GM23338 (cell line): ENCODE results near the gene NEK10. TPM values are rescaled to one million over a fixed set of nuclear protein-coding genes. Genes with fewer than 3 reads are reported as not detected.

Source experiments
- ATAC-seq: fragments of 200-7000 bp; cut with Tn5 transposase; 3 replicates; pipeline ENCODE4 v1.9.1; 2020
- DNase-seq: peaks from one replicate; pipeline ENCODE4 v3.0.0-alpha.2; 2015; ENCODE audit warnings: low spot score
- H2AFZ ChIP-seq: fragments of 200-600 bp; sonication (generic); 2 replicates; pipeline ENCODE4 v1.8.0; 2016; ENCODE audit warnings: antibody characterized with exemption, mild to moderate bottlenecking, moderate library complexity
- H3F3A ChIP-seq: fragments of 200-600 bp; sonication (generic); replicated peaks from 2 replicates; pipeline ENCODE4 v1.8.0; 2017; ENCODE audit warnings: antibody characterized with exemption, mixed run types, low read depth
- H3K27ac ChIP-seq: fragments of 200-600 bp; sonication (generic); 2 replicates; pipeline ENCODE4 v1.6.1; 2016; ENCODE audit warnings: low read depth
- H3K27me3 ChIP-seq: fragments of 200-600 bp; sonication (generic); 2 replicates; pipeline ENCODE4 v1.8.0; 2016; ENCODE audit warnings: mild to moderate bottlenecking, mixed run types, moderate library complexity; ENCODE audit not compliant: insufficient read depth
- H3K36me3 ChIP-seq: fragments of 200-600 bp; sonication (generic); 2 replicates; pipeline ENCODE4 v1.8.0; 2016; ENCODE audit warnings: mild to moderate bottlenecking; ENCODE audit not compliant: insufficient read depth
- H3K4me1 ChIP-seq: fragments of 200-600 bp; sonication (generic); 2 replicates; pipeline ENCODE4 v1.8.0; 2016; ENCODE audit warnings: mild to moderate bottlenecking, moderate library complexity; ENCODE audit not compliant: insufficient read depth
- H3K4me2 ChIP-seq: fragments of 200-600 bp; sonication (generic); 2 replicates; pipeline ENCODE4 v1.7.1; 2017; ENCODE audit warnings: mixed run types
- H3K4me3 ChIP-seq: fragments of 200-600 bp; sonication (generic); 2 replicates; pipeline ENCODE4 v1.6.1; 2016; ENCODE audit warnings: mixed run types
- H3K79me2 ChIP-seq: fragments of 200-600 bp; sonication (generic); replicated peaks from 2 replicates; pipeline ENCODE4 v1.8.0; 2017; ENCODE audit warnings: mild to moderate bottlenecking; ENCODE audit not compliant: insufficient read depth
- H3K9me2 ChIP-seq: fragments of 200-600 bp; sonication (generic); 2 replicates; pipeline ENCODE4 v1.8.0; 2017; ENCODE audit not compliant: insufficient read depth
- H4K20me1 ChIP-seq: fragments of 200-600 bp; sonication (generic); replicated peaks from 2 replicates; pipeline ENCODE4 v1.8.0; 2017; ENCODE audit warnings: mild to moderate bottlenecking; ENCODE audit not compliant: insufficient read depth
- H3K27ac Mint-ChIP-seq: 2 replicates; pipeline ENCODE4 v1.8.0; 2020; ENCODE audit warnings: inconsistent platforms, mild to moderate bottlenecking, moderate library complexity, mixed read lengths
- H3K27me3 Mint-ChIP-seq: 3 replicates; pipeline ENCODE4 v1.8.0; 2022; ENCODE audit warnings: low read depth, mild to moderate bottlenecking, moderate library complexity, mixed read lengths, inconsistent platforms; ENCODE audit not compliant: insufficient read depth, poor library complexity
- H3K36me3 Mint-ChIP-seq: 3 replicates; pipeline ENCODE4 v1.8.0; 2021; ENCODE audit warnings: low read depth, mild to moderate bottlenecking, inconsistent platforms, moderate library complexity, mixed read lengths
- H3K4me1 Mint-ChIP-seq: 3 replicates; pipeline ENCODE4 v1.8.0; 2020; ENCODE audit warnings: mild to moderate bottlenecking, inconsistent platforms, mixed read lengths
- H3K4me3 Mint-ChIP-seq: 3 replicates; pipeline ENCODE4 v1.8.0; 2021; ENCODE audit warnings: moderate library complexity, mild to moderate bottlenecking, inconsistent platforms, mixed read lengths
- H3K9me3 Mint-ChIP-seq: 3 replicates; pipeline ENCODE4 v1.8.0; 2020; ENCODE audit warnings: moderate library complexity, mild to moderate bottlenecking, inconsistent platforms, mixed read lengths
- CTCF ChIP-seq, 2 experiments: fragments of 200-600 bp in 1 of 2; sonication (generic) in 1 of 2; conservative IDR thresholded peaks; 2 replicates each; pipeline versions ENCODE4 v1.5.1 to v1.6.1; 2016 to 2017; ENCODE audit warnings: antibody characterized with exemption in 2 of 2, low read depth in 2 of 2, mild to moderate bottlenecking in 2 of 2, moderate library complexity in 1 of 2
- EZH2 ChIP-seq: fragments of 200-600 bp; sonication (generic); IDR thresholded peaks from one replicate; pipeline ENCODE4 v1.8.0; 2017; ENCODE audit warnings: antibody characterized with exemption, mild to moderate bottlenecking, low read depth; ENCODE audit not compliant: unreplicated experiment
- NANOG ChIP-seq: IDR thresholded peaks from 2 replicates; pipeline ENCODE4 v1.6.1; 2016; ENCODE audit warnings: antibody characterized with exemption, borderline replicate concordance
- POLR2AphosphoS5 ChIP-seq: IDR thresholded peaks from 2 replicates; pipeline ENCODE4 v1.6.1; 2016; ENCODE audit warnings: antibody characterized with exemption, low read depth
- STAT1 ChIP-seq: IDR thresholded peaks from one replicate; pipeline ENCODE4 v1.6.1; 2016; ENCODE audit warnings: antibody characterized with exemption; ENCODE audit not compliant: unreplicated experiment
- ZNF331 ChIP-seq: fragments of 250-450 bp; sonication (Bioruptor Pico); IDR thresholded peaks from 2 replicates; pipeline ENCODE4 v1.5.0; 2020; ENCODE audit warnings: low read depth, mild to moderate bottlenecking, moderate library complexity
- polyA plus RNA-seq: library from polyadenylated mRNA; unstranded; fragments of >200 nt; fragmentation: Nextera tagmentation; extraction: Ambion mirVana; gene quantifications from 2 replicates; pipeline ENCODE4 v1.2.1, GENCODE V29; 2016
- total RNA-seq: library from RNA; depleted of rRNA; stranded (reverse); fragments of >200 nt; shearing (Covaris generic); gene quantifications from 2 replicates; pipeline ENCODE4 v1.2.3, GENCODE V29; 2014
- TF ChIP-seq, protein P1 (sequence below): IDR thresholded peaks from 2 replicates; pipeline ENCODE4 v1.6.1; 2016; ENCODE audit warnings: antibody characterized with exemption
- TF ChIP-seq, protein P2 (sequence below): fragments of 250-450 bp; sonication (Bioruptor Pico); IDR thresholded peaks from 2 replicates; pipeline ENCODE4 v1.5.0; 2020; ENCODE audit warnings: mild to moderate bottlenecking, moderate library complexity

NEK10 gene
- total and polyA plus RNA-seq, 2 experiments from 2014 or later, result 0.55 to 2.0 TPM

- Mint-ChIP-seq H3K36me3 (peaks cover 13% of the 10 kb centered on the region; the same call in 2 of the 3 replicates), H3K9me3 (peaks cover 13% of the 10 kb centered on the region), H3K27ac (no peak overlapping the region), H3K4me1 (peaks cover 9% of the 10 kb centered on the region), H3K4me3 (no peak overlapping the region), H3K27me3 (no peaks in the 10 kb centered on the region)
- no peak overlapping the region for H2AFZ ChIP-seq
- no peaks in the 10 kb centered on the region for H3K27me3 ChIP-seq
- H3K9me2 ChIP-seq, result peaks cover 4% of the 10 kb centered on the region
- no peaks in the 10 kb centered on the region for H3K79me2 ChIP-seq
- no peak for ATAC-seq
- DNase-seq, result no peak
- H4K20me1 ChIP-seq, result no peaks in the 10 kb centered on the region
- H3K36me3 ChIP-seq, result no peaks in the 10 kb centered on the region
- no peak for TF ChIP-seq POLR2AphosphoS5
- H3K4me3 ChIP-seq, result no peak overlapping the region
- H3K4me1 ChIP-seq, result peaks cover 6% of the 10 kb centered on the region; the same call in 1 of the 2 replicates
- H3F3A ChIP-seq, result no peaks in the 10 kb centered on the region
- no peak overlapping the region for H3K4me2 ChIP-seq
- no peak overlapping the region for H3K27ac ChIP-seq
These were observed 249.5 kb downstream of the NEK10 start for GRCh38 chr3:27119639-27120038.

- Histone ChIP-seq H3K9me2 (peaks cover 4% of the 10 kb centered on the region; the same call in 1 of the 2 replicates), H3K79me2 (no peaks in the 10 kb centered on the region), H3K4me2 (no peak overlapping the region), H3K4me1 (peaks cover 4% of the 10 kb centered on the region), H4K20me1 (no peaks in the 10 kb centered on the region), H3K27ac (no peak overlapping the region), H3K36me3 (no peaks in the 10 kb centered on the region), H2AFZ (no peak overlapping the region), H3F3A (no peaks in the 10 kb centered on the region), H3K4me3 (no peak overlapping the region), H3K27me3 (no peaks in the 10 kb centered on the region)
- ATAC-seq (no peak), DNase-seq (no peak)
- Mint-ChIP-seq H3K4me3 (no peak overlapping the region), H3K4me1 (peaks cover 3% of the 10 kb centered on the region; the same call in 1 of the 3 replicates), H3K9me3 (peaks cover 2% of the 10 kb centered on the region; the same call in 1 of the 3 replicates), H3K27ac (no peak overlapping the region), H3K27me3 (no peaks in the 10 kb centered on the region), H3K36me3 (peaks cover 3% of the 10 kb centered on the region; the same call in 2 of the 3 replicates)
- TF ChIP-seq, protein P1, sequence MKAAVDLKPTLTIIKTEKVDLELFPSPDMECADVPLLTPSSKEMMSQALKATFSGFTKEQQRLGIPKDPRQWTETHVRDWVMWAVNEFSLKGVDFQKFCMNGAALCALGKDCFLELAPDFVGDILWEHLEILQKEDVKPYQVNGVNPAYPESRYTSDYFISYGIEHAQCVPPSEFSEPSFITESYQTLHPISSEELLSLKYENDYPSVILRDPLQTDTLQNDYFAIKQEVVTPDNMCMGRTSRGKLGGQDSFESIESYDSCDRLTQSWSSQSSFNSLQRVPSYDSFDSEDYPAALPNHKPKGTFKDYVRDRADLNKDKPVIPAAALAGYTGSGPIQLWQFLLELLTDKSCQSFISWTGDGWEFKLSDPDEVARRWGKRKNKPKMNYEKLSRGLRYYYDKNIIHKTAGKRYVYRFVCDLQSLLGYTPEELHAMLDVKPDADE, result no peak
- TF ChIP-seq NANOG (no peak), CTCF (conservative IDR thresholded peaks at IDR 0.05; ENCODE audit: low read depth in 2 of 2) (no peak), STAT1 (no peak), EZH2 (no peak), ZNF331 (CRISPR knock-in tag) (no peak), POLR2AphosphoS5 (no peak)
- TF ChIP-seq, protein P2, sequence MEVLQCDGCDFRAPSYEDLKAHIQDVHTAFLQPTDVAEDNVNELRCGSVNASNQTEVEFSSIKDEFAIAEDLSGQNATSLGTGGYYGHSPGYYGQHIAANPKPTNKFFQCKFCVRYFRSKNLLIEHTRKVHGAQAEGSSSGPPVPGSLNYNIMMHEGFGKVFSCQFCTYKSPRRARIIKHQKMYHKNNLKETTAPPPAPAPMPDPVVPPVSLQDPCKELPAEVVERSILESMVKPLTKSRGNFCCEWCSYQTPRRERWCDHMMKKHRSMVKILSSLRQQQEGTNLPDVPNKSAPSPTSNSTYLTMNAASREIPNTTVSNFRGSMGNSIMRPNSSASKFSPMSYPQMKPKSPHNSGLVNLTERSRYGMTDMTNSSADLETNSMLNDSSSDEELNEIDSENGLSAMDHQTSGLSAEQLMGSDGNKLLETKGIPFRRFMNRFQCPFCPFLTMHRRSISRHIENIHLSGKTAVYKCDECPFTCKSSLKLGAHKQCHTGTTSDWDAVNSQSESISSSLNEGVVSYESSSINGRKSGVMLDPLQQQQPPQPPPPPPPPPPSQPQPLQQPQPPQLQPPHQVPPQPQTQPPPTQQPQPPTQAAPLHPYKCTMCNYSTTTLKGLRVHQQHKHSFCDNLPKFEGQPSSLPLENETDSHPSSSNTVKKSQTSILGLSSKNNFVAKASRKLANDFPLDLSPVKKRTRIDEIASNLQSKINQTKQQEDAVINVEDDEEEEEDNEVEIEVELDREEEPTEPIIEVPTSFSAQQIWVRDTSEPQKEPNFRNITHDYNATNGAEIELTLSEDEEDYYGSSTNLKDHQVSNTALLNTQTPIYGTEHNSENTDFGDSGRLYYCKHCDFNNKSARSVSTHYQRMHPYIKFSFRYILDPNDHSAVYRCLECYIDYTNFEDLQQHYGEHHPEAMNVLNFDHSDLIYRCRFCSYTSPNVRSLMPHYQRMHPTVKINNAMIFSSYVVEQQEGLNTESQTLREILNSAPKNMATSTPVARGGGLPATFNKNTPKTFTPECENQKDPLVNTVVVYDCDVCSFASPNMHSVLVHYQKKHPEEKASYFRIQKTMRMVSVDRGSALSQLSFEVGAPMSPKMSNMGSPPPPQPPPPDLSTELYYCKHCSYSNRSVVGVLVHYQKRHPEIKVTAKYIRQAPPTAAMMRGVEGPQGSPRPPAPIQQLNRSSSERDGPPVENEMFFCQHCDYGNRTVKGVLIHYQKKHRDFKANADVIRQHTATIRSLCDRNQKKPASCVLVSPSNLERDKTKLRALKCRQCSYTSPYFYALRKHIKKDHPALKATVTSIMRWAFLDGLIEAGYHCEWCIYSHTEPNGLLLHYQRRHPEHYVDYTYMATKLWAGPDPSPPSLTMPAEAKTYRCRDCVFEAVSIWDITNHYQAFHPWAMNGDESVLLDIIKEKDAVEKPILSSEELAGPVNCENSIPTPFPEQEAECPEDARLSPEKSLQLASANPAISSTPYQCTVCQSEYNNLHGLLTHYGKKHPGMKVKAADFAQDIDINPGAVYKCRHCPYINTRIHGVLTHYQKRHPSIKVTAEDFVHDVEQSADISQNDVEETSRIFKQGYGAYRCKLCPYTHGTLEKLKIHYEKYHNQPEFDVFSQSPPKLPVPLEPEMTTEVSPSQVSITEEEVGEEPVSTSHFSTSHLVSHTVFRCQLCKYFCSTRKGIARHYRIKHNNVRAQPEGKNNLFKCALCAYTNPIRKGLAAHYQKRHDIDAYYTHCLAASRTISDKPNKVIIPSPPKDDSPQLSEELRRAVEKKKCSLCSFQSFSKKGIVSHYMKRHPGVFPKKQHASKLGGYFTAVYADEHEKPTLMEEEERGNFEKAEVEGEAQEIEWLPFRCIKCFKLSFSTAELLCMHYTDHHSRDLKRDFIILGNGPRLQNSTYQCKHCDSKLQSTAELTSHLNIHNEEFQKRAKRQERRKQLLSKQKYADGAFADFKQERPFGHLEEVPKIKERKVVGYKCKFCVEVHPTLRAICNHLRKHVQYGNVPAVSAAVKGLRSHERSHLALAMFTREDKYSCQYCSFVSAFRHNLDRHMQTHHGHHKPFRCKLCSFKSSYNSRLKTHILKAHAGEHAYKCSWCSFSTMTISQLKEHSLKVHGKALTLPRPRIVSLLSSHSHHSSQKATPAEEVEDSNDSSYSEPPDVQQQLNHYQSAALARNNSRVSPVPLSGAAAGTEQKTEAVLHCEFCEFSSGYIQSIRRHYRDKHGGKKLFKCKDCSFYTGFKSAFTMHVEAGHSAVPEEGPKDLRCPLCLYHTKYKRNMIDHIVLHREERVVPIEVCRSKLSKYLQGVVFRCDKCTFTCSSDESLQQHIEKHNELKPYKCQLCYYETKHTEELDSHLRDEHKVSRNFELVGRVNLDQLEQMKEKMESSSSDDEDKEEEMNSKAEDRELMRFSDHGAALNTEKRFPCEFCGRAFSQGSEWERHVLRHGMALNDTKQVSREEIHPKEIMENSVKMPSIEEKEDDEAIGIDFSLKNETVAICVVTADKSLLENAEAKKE (CRISPR knock-in tag), result no peak
These were observed 253.8 kb downstream of the NEK10 start for GRCh38 chr3:27115352-27115751.
